Neuron (in vitro differentiated cells): ENCODE data around the gene VPS26A.

Source experiments
- H2AFZ ChIP-seq: one replicate; pipeline ENCODE4 v1.6.1; 2013; ENCODE audit warnings: low read depth, mild to moderate bottlenecking, inconsistent platforms, low read length, moderate library complexity
- H3K27me3 ChIP-seq: one replicate; pipeline ENCODE4 v1.6.1; 2013; ENCODE audit warnings: low read length; ENCODE audit not compliant: insufficient read depth
- H3K36me3 ChIP-seq: one replicate; pipeline ENCODE4 v1.6.1; 2013; ENCODE audit warnings: low read length; ENCODE audit not compliant: insufficient read depth
- H3K4me1 ChIP-seq: one replicate; pipeline ENCODE4 v1.6.1; 2013; ENCODE audit warnings: low read length; ENCODE audit not compliant: insufficient read depth
- H3K4me3 ChIP-seq: 2 replicates; pipeline ENCODE4 v1.5.1; 2013; ENCODE audit warnings: mild to moderate bottlenecking, low read length, moderate library complexity
- H3K9me3 ChIP-seq: one replicate; pipeline ENCODE4 v1.6.1; 2013; ENCODE audit warnings: low read length

The VPS26A gene

GRCh38 chr10:69208761-69209160, 84.8 kb downstream of the VPS26A start:
- Histone ChIP-seq H3K36me3 (peaks cover 41% of the 10 kb centered on the region), H3K4me1 (peaks cover 10% of the 10 kb centered on the region), H3K27me3 (no peaks in the 10 kb centered on the region), H3K4me3 (no peak overlapping the region), H3K9me3 (no peaks in the 10 kb centered on the region), H2AFZ (no peak overlapping the region)

DNA sequence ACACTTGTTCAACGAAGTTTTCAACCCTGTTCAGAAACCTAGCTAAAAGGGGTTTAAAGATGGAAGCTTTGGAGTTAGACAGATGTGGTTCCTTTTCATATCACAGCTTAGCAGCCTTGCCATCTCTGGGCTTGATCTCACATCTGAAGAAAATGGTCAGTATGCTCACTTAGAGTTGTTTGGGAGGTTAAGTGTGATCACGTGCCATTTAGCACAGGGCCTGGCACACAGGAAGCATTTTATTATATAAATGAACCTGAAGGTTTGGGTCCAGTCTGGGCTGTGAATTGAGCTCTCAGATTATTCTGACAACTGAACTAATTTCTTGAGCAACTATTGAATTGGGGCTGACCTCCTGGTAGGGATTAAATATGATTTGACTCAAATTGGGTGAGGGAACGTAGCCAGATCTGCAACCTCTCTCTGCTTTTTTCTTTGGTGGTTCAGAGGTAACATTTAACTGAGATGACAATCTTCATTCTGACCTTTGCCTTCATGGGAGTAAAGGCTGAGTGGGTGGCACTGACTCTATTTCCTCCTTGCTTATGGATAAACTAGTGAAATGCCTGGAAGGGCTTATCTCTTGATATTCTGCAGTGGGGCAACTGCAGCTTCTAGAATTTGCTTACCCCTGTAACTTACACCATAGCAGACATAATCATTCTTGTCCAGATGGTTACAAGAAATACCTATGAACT, 86.0 kb downstream of the VPS26A start:
- Histone ChIP-seq H2AFZ (no peak overlapping the region), H3K9me3 (no peaks in the 10 kb centered on the region), H3K36me3 (peaks cover 35% of the 10 kb centered on the region), H3K4me3 (no peak overlapping the region), H3K27me3 (no peaks in the 10 kb centered on the region), H3K4me1 (peaks cover 10% of the 10 kb centered on the region)

DNA sequence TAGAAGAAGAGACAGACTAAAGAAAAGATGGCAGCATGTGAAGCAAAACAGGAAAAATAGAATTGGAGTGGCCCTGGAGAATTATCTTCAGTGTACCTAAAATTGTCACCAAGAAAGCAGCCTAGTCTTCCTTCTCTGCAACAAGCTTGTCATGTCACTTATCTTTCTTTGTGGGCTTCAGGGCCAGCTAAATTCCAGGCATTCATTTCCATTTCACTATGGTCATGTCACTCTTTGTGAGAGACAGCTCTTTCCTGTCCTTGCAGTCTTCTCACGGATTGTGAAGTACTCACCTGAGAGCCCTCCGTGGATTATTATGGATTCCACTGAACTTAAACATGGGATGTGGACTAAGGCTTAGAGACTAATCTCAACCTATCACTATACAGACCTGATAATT, 87.1 kb downstream of the VPS26A start:
- Histone ChIP-seq H2AFZ (no peak overlapping the region), H3K9me3 (no peaks in the 10 kb centered on the region), H3K27me3 (no peaks in the 10 kb centered on the region), H3K36me3 (peaks cover 29% of the 10 kb centered on the region), H3K4me3 (no peak overlapping the region), H3K4me1 (peaks cover 10% of the 10 kb centered on the region)

DNA sequence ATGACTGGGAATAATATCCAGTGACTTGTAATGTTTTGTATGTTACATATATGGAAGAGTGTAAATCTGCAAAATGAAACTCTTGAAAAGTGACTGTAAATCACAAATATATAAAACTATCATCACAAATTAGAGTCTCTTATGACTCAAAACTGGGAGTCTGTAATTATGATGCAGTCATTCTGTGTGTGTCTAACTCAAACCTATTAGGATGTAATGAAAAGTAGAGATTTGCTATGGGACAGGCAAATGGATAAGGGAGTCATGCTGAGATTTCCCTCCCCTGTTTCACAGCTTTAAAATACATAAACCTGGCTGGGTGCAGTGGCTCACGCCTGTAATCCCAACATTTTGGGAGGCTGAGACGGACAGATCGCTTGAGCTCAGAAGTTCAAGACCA, 87.5 kb downstream of the VPS26A start:
- Histone ChIP-seq H3K4me3 (no peak overlapping the region), H3K9me3 (no peaks in the 10 kb centered on the region), H3K4me1 (peaks cover 10% of the 10 kb centered on the region), H3K27me3 (no peaks in the 10 kb centered on the region), H3K36me3 (peaks cover 25% of the 10 kb centered on the region), H2AFZ (no peak overlapping the region)

GRCh38 chr10:69213591-69214311, 89.8 kb downstream of the VPS26A start:
- Histone ChIP-seq H3K4me3 (no peak overlapping the region), H3K9me3 (no peaks in the 10 kb centered on the region)

DNA sequence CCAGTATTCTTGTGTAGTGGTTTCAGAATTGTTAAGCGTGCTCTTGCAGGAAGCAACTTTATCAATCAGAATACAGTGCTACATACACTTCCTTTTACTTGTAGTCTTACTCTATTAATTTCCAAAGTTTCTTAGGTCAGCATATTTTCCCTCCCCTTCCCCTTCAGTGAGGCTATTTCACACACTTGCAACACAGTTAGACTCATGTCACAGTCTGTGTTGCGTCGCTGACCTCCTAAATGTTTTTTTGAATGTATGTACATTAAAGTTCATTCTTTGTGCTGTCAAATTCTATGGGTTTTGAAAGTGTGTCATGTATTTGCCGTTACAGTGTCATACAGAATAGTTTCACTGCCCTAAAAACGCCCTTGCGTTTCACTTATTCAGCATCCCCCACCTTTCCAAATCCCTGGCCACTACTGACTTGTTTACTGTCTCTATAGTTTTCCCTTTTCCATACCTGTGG, 90.7 kb downstream of the VPS26A start:
- H3K27me3 ChIP-seq = no peaks in the 10 kb centered on the region
- H3K4me1 ChIP-seq = peaks cover 10% of the 10 kb centered on the region
- H3K36me3 ChIP-seq = no peaks in the 10 kb centered on the region
- H2AFZ ChIP-seq = no peak overlapping the region
- H3K9me3 ChIP-seq = no peaks in the 10 kb centered on the region
- H3K4me3 ChIP-seq = no peak overlapping the region

More at GRCh38 chr10:69213591-69214311, 89.8 kb downstream of the VPS26A start:
- H3K4me1 ChIP-seq = peaks cover 10% of the 10 kb centered on the region
- no peaks in the 10 kb centered on the region for H3K27me3 ChIP-seq
- peaks cover 7% of the 10 kb centered on the region for H3K36me3 ChIP-seq
- H2AFZ ChIP-seq = no peak overlapping the region

DNA sequence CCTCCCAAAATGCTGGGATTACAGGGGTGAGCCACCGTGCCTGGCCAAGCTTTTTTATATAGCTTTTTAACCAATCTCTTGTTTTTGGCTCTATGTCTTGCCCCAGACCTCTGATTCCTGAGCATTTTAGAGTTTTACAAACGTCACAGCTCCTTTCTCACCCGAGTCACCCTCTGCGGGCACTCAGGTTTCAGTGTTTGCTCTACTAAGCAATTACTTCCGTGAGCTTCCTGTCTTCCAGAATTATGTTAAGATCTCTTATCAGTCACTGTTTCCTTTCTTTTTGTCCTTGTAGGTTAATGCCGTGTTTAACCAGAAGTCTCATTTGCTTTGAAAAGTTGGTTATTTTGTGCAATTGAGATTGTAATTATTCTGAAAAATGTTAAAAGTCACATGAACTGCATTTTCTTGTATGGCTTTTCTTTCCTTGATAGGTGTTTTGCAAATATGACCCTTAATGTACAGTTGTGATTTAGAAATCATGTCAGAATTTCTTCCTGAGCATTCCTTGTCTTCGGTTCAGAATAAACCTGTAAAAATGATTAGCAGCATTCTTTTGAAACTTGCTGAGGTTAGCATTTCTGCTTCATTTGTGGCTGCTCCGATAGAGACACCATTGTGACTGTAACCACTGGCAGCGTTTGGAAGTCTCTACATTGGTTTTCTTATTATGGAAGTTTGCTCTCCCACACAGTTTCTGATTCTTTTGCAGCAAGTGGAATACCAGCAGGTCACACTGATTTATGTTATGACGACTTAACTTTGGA, 91.6 kb downstream of the VPS26A start:
- Histone ChIP-seq H3K4me1 (peaks cover 7% of the 10 kb centered on the region), H3K36me3 (no peaks in the 10 kb centered on the region), H3K9me3 (no peaks in the 10 kb centered on the region), H2AFZ (no peak overlapping the region), H3K4me3 (no peak overlapping the region), H3K27me3 (no peaks in the 10 kb centered on the region)

- no peaks in the 10 kb centered on the region for H3K9me3 ChIP-seq
- no peaks in the 10 kb centered on the region for H3K36me3 ChIP-seq
These were observed 92.7 kb downstream of the VPS26A start for GRCh38 chr10:69216577-69217118.

DNA sequence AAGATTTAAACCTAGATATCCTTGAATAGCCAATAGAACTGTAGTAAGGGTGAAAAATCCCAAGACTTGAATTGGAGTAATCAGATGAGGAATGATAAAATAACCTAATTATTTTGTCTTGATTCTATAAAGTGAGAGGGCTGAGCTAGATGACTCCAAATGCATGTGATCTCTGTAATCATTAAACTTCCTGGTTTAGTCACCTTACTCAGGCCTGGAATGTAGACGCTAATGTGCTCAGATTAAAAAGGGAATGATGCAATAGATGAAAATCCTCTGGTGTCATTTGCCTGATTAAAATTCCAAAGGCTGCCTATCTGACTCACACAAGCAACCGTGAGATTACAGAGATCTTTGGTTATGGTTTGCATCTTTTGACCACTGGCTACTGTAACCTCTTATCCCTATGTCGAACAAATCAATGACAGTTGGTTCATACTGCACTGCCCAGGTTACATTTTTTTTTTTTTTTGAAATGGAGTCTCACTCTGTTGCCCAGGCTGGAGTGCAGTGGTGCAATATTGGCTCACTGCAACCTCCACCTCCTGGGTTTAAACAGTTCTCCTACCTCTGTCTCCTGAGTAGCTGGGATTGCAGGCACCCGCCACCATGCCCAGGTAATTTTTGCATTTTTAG, 93.3 kb downstream of the VPS26A start:
- Histone ChIP-seq H3K4me1 (no peaks in the 10 kb centered on the region), H3K27me3 (no peaks in the 10 kb centered on the region), H3K4me3 (no peak overlapping the region), H2AFZ (no peak overlapping the region), H3K36me3 (no peaks in the 10 kb centered on the region), H3K9me3 (no peaks in the 10 kb centered on the region)

More at GRCh38 chr10:69216577-69217118, 92.7 kb downstream of the VPS26A start:
- Histone ChIP-seq H2AFZ (no peak overlapping the region), H3K4me1 (no peaks in the 10 kb centered on the region), H3K27me3 (no peaks in the 10 kb centered on the region), H3K4me3 (no peak overlapping the region)

- Histone ChIP-seq H3K4me1 (no peaks in the 10 kb centered on the region), H3K27me3 (no peaks in the 10 kb centered on the region), H2AFZ (no peak overlapping the region), H3K4me3 (no peak overlapping the region), H3K36me3 (no peaks in the 10 kb centered on the region), H3K9me3 (no peaks in the 10 kb centered on the region)
These were observed 94.9 kb downstream of the VPS26A start for GRCh38 chr10:69218831-69219230.

DNA sequence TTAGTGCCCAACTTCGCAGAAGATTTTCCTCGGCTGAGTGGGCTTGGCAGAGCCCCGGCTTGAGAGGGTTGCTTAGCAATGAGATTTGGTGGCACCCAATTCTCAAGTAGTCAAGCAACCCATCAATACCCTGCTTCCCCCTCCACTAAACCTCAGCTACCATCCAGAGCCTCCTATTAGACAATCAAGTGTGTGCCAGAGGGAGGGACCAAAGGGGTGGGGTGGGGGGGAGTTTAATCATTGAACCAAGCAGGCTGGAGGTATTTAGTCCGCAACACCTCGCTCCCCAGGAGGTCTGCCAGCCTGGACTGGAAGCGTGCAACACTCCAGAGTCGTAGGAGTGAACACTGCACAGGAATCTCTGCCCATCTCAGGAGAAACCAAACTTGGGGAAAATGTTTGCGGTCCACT, 96.1 kb downstream of the VPS26A start, which contains the start of gene HKDC1:
TSS of gene HKDC1 (plus strand) at position 292 of the 411 bp plus-strand sequence. CDS start at position 396, 104 bp downstream.
- no peaks in the 10 kb centered on the region for H3K9me3 ChIP-seq
- no peaks in the 10 kb centered on the region for H3K27me3 ChIP-seq
- no peak within 1 kb of the TSS for H3K4me3 ChIP-seq
- H3K36me3 ChIP-seq = no peaks in the 10 kb centered on the region
- H2AFZ ChIP-seq = no peak within 1 kb of the TSS
- no peaks in the 10 kb centered on the region for H3K4me1 ChIP-seq

DNA sequence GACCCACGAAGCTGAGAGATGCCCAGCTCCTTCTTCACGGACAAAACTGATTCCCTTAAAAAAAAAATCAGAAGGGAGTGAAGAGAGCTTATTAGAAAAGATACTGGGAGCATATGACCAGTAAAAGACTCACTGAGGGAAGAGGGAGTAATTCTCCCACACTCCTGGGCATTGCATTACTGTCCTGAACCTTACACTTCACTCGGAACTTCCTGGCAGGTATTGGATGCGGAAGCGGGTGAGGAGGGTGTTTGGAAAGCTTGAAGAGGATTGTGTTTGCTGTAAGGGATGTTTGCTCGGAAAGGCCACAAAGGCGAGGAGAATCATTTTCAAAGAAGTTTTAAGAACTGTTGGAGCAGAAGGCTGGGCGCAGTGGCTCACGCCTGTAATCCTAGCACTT, 96.5 kb downstream of the VPS26A start:
- Histone ChIP-seq H3K27me3 (no peaks in the 10 kb centered on the region), H3K4me1 (no peaks in the 10 kb centered on the region), H3K4me3 (no peak overlapping the region), H2AFZ (no peak overlapping the region), H3K9me3 (no peaks in the 10 kb centered on the region), H3K36me3 (no peaks in the 10 kb centered on the region)
